ENCODE measurements around the gene CYBC1. TPM values are rescaled to one million over a fixed set of nuclear protein-coding genes. Genes with fewer than 3 reads are reported as not detected.

CYBC1 gene
- polyA plus RNA-seq, 1 donor (not counting 4 experiments of a cell fraction or from before 2014, with no cell fraction given) = 30.2 TPM

GRCh38 chr17:82477934-82478333 is 27.4 kb upstream of the CYBC1 start:
- Histone ChIP-seq H3K79me2 (ENCODE audit: control insufficient read depth, insufficient read depth, low read length) (no peaks in the 10 kb centered on the region), H3K9ac (ENCODE audit: control insufficient read depth, extremely low read depth, insufficient read depth, low read length) (no peak overlapping the region), H4K20me1 (ENCODE audit: control insufficient read depth, extremely low read depth, insufficient read depth, low read length) (no peaks in the 10 kb centered on the region), H3K27ac (ENCODE audit: control insufficient read depth, insufficient read depth, low read length) (no peak overlapping the region), H3K36me3 (ENCODE audit: control insufficient read depth in 2 of 2, extremely low read depth in 1 of 2, insufficient read depth in 2 of 2, low read length in 2 of 2) (peaks cover 6 to 12% of the 10 kb centered on the region in 2 experiments), H3K4me2 (ENCODE audit: control insufficient read depth, extremely low read depth, insufficient read depth, low read depth, low read length) (no peak overlapping the region), H2AFZ (ENCODE audit: control insufficient read depth, low read length) (no peak overlapping the region), H3K9me1 (ENCODE audit: control insufficient read depth, extremely low read depth, insufficient read depth, low read length) (no peaks in the 10 kb centered on the region), H3K4me1 (ENCODE audit: control insufficient read depth, extremely low read depth, insufficient read depth, low read length) (no peaks in the 10 kb centered on the region), H3K4me3 (ENCODE audit: control insufficient read depth in 2 of 3, extremely low read depth in 1 of 3, insufficient read depth in 2 of 3, low read depth in 1 of 3, low read length in 3 of 3) (no peak overlapping the region), H3K9me3 (ENCODE audit: control insufficient read depth, low read depth, low read length) (no peaks in the 10 kb centered on the region), H3K27me3 (ENCODE audit: control insufficient read depth, extremely low read depth, insufficient read depth, low read length) (no peaks in the 10 kb centered on the region)
- TF ChIP-seq CTCF (optimal IDR thresholded peaks at IDR 0.05 in 1 of 3, IDR thresholded peaks at IDR 0.05 in 1 of 3, conservative IDR thresholded peaks at IDR 0.05 in 1 of 3; ENCODE audit: extremely low read depth in 1 of 3, insufficient read depth in 2 of 3, low read length in 3 of 3) (no peak), EZH2 (IDR thresholded peaks at IDR 0.05; ENCODE audit: low read length) (no peak)
- DNase-seq (ENCODE audit: low read depth, low spot score) (no peak), FAIRE-seq (no peak)
- dilution Hi-C loops (cut with MboI; ENCODE audit: extremely low pct_ligation_motif_present, low sequenced_read_pairs) = no loop called here

- no peaks in the 10 kb centered on the region for H3K9me1 ChIP-seq (ENCODE audit: control insufficient read depth, extremely low read depth, insufficient read depth, low read length)
- no peaks in the 10 kb centered on the region for H3K79me2 ChIP-seq (ENCODE audit: control insufficient read depth, insufficient read depth, low read length)
- H3K27ac ChIP-seq (ENCODE audit: control insufficient read depth, insufficient read depth, low read length) = no peak overlapping the region
- no peaks in the 10 kb centered on the region for H4K20me1 ChIP-seq (ENCODE audit: control insufficient read depth, extremely low read depth, insufficient read depth, low read length)
- peaks cover 6 to 11% of the 10 kb centered on the region in 2 experiments for H3K36me3 ChIP-seq (ENCODE audit: control insufficient read depth in 2 of 2, extremely low read depth in 1 of 2, insufficient read depth in 2 of 2, low read length in 2 of 2)
- dilution Hi-C loops (cut with MboI; ENCODE audit: extremely low pct_ligation_motif_present, low sequenced_read_pairs) = no loop called here
- no peaks in the 10 kb centered on the region for H3K27me3 ChIP-seq (ENCODE audit: control insufficient read depth, extremely low read depth, insufficient read depth, low read length)
- no peak overlapping the region for H3K4me2 ChIP-seq (ENCODE audit: control insufficient read depth, extremely low read depth, insufficient read depth, low read depth, low read length)
- H3K4me3 ChIP-seq (ENCODE audit: control insufficient read depth in 2 of 3, extremely low read depth in 1 of 3, insufficient read depth in 2 of 3, low read depth in 1 of 3, low read length in 3 of 3) = no peak overlapping the region
- no peak for FAIRE-seq
- TF ChIP-seq CTCF (optimal IDR thresholded peaks at IDR 0.05 in 1 of 3, IDR thresholded peaks at IDR 0.05 in 1 of 3, conservative IDR thresholded peaks at IDR 0.05 in 1 of 3; ENCODE audit: extremely low read depth in 1 of 3, insufficient read depth in 2 of 3, low read length in 3 of 3) (no peak), EZH2 (IDR thresholded peaks at IDR 0.05; ENCODE audit: low read length) (no peak)
- no peaks in the 10 kb centered on the region for H3K4me1 ChIP-seq (ENCODE audit: control insufficient read depth, extremely low read depth, insufficient read depth, low read length)
- no peak for DNase-seq (ENCODE audit: low read depth, low spot score)
- H3K9ac ChIP-seq (ENCODE audit: control insufficient read depth, extremely low read depth, insufficient read depth, low read length) = no peak overlapping the region
- no peaks in the 10 kb centered on the region for H3K9me3 ChIP-seq (ENCODE audit: control insufficient read depth, low read depth, low read length)
- H2AFZ ChIP-seq (ENCODE audit: control insufficient read depth, low read length) = no peak overlapping the region
These were observed 24.9 kb upstream of the CYBC1 start for GRCh38 chr17:82475458-82475857.

Measured in keratinocyte (primary cell).